SJSA1 (cell line): ENCODE measurements around the gene MROH2A. TPM values are rescaled to one million over a fixed set of nuclear protein-coding genes. Genes with fewer than 3 reads are reported as not detected.
"Not testable (repeated sequence)": the region's sequence is repeated elsewhere in the genome, so short reads cannot be mapped to it uniquely, and the experiment has no call there.

Experiments
- DNase-seq, 2 experiments: peaks; one replicate each; pipeline ENCODE4 v3.0.0-alpha.2; 2015 to 2020; ENCODE audit warnings: low spot score in 2 of 2, low read depth in 1 of 2
- H3K27ac ChIP-seq: fragments of 250-450 bp; sonication (Bioruptor Pico); 2 replicates; pipeline ENCODE4 v1.5.1; 2020; ENCODE audit warnings: mild to moderate bottlenecking, moderate library complexity
- H3K27me3 ChIP-seq: fragments of 250-450 bp; sonication (Bioruptor Pico); replicated peaks from 2 replicates; pipeline ENCODE4 v1.5.1; 2020; ENCODE audit warnings: mild to moderate bottlenecking, moderate library complexity
- H3K36me3 ChIP-seq: fragments of 250-450 bp; sonication (Bioruptor Pico); 2 replicates; pipeline ENCODE4 v1.5.1; 2020; ENCODE audit warnings: mild to moderate bottlenecking
- H3K4me1 ChIP-seq: fragments of 250-450 bp; sonication (Bioruptor Pico); replicated peaks from 2 replicates; pipeline ENCODE4 v1.6.1; 2021; ENCODE audit warnings: mild to moderate bottlenecking
- H3K4me3 ChIP-seq: fragments of 250-450 bp; sonication (Bioruptor Pico); 2 replicates; pipeline ENCODE4 v1.5.1; 2020; ENCODE audit warnings: mild to moderate bottlenecking
- H3K9me3 ChIP-seq: fragments of 250-450 bp; sonication (Bioruptor Pico); replicated peaks from 2 replicates; pipeline ENCODE4 v1.5.1; 2020; ENCODE audit warnings: mild to moderate bottlenecking
- total RNA-seq: library from RNA; depleted of rRNA; stranded (reverse); fragments of >200 nt; shearing (Covaris generic); gene quantifications from 2 replicates; pipeline ENCODE4 v1.2.3, GENCODE V29; 2014; rRNA removed

The MROH2A gene
- total RNA-seq, 1 experiment from 2014 or later: not detected

GRCh38 chr2:233862261-233862768, 84.2 kb downstream of the MROH2A start:
- peaks cover 24% of the 10 kb centered on the region for H3K36me3 ChIP-seq
- DNase-seq: no peak
- H3K4me1 ChIP-seq: no peaks in the 10 kb centered on the region; the same call in 1 of the 2 replicates

GRCh38 chr2:233865838-233866237, 87.7 kb downstream of the MROH2A start:
- Histone ChIP-seq H3K4me3 (no peak overlapping the region), H3K9me3 (peaks cover 2% of the 10 kb centered on the region; the same call in 1 of the 2 replicates), H3K36me3 (peaks cover 24% of the 10 kb centered on the region), H3K27me3 (no peaks in the 10 kb centered on the region), H3K4me1 (peaks cover 4% of the 10 kb centered on the region; the same call in 1 of the 2 replicates), H3K27ac (no peak overlapping the region)
- DNase-seq: no peak

More at GRCh38 chr2:233862261-233862768, 84.2 kb downstream of the MROH2A start:
- Histone ChIP-seq H3K4me3 (no peak overlapping the region), H3K27ac (no peak overlapping the region), H3K9me3 (no peaks in the 10 kb centered on the region), H3K27me3 (no peaks in the 10 kb centered on the region)

GRCh38 chr2:233866479-233866878, 88.3 kb downstream of the MROH2A start:
- Histone ChIP-seq H3K36me3 (peaks cover 24% of the 10 kb centered on the region), H3K27ac (no peak overlapping the region), H3K27me3 (no peaks in the 10 kb centered on the region; the same call in 1 of the 2 replicates), H3K4me3 (no peak overlapping the region), H3K4me1 (peaks cover 4% of the 10 kb centered on the region; the same call in 1 of the 2 replicates), H3K9me3 (peaks cover 3% of the 10 kb centered on the region; the same call in 1 of the 2 replicates)
- DNase-seq: no peak

GRCh38 chr2:233867993-233868532, 89.9 kb downstream of the MROH2A start, which contains the start of gene MSL3B:
TSS of gene MSL3B (minus strand) at chr2:233868386.
- peak within 1 kb of the TSS; percentile 62 for H3K27ac ChIP-seq
- H3K4me3 ChIP-seq: peak within 1 kb of the TSS; percentile 54
- H3K36me3 ChIP-seq: peaks cover 24% of the 10 kb centered on the region
- H3K27me3 ChIP-seq: peaks cover 7% of the 10 kb centered on the region; the same call in 1 of the 2 replicates
- peaks cover 4% of the 10 kb centered on the region; the same call in 1 of the 2 replicates for H3K4me1 ChIP-seq
- peak; percentile 60 to 80 for DNase-seq
- H3K9me3 ChIP-seq: peaks cover 3% of the 10 kb centered on the region; the same call in 1 of the 2 replicates

- H3K9me3 ChIP-seq: peaks cover 3% of the 10 kb centered on the region; the same call in 1 of the 2 replicates
- H3K27me3 ChIP-seq: peaks cover 19% of the 10 kb centered on the region; the same call in 1 of the 2 replicates
- DNase-seq: no peak
- peaks cover 7% of the 10 kb centered on the region for H3K36me3 ChIP-seq
- no peak overlapping the region for H3K4me3 ChIP-seq
- H3K4me1 ChIP-seq: peaks cover 4% of the 10 kb centered on the region; the same call in 1 of the 2 replicates
- no peak overlapping the region for H3K27ac ChIP-seq
Measured at GRCh38 chr2:233871432-233871831, 93.3 kb downstream of the MROH2A start.

- H3K27me3 ChIP-seq: peaks cover 19% of the 10 kb centered on the region; the same call in 1 of the 2 replicates
- not testable (repeated sequence) for H3K4me1 ChIP-seq, H3K27ac ChIP-seq
Measured at GRCh38 chr2:233872125-233872524, 94.0 kb downstream of the MROH2A start.

GRCh38 chr2:233882353-233882752, 104.2 kb downstream of the MROH2A start:
- H3K27me3 ChIP-seq: peaks cover 3% of the 10 kb centered on the region
- no peak for DNase-seq
- H3K9me3 ChIP-seq: peaks cover 4% of the 10 kb centered on the region; the same call in 1 of the 2 replicates
- H3K27ac ChIP-seq: no peak overlapping the region
- no peaks in the 10 kb centered on the region for H3K36me3 ChIP-seq
- H3K4me3 ChIP-seq: no peak overlapping the region
- H3K4me1 ChIP-seq: no peaks in the 10 kb centered on the region

More at GRCh38 chr2:233872125-233872524, 94.0 kb downstream of the MROH2A start:
- DNase-seq, H3K4me3 ChIP-seq, H3K36me3 ChIP-seq, H3K9me3 ChIP-seq: not testable (repeated sequence)

Other genes starting within 250 kb of the MROH2A start
- gene USP40, start 211.5 kb upstream of the MROH2A start, total RNA-seq: 25.4 and 38.0 TPM in 2 replicates
- gene UGT1A8, start 160.7 kb upstream of the MROH2A start, total RNA-seq: not detected in 2 replicates
- not detected in 2 replicates for gene UGT1A10, start 141.9 kb upstream of the MROH2A start, total RNA-seq
- gene UGT1A9, start 106.4 kb upstream of the MROH2A start, total RNA-seq: not detected in 2 replicates
- gene UGT1A7, start 96.4 kb upstream of the MROH2A start, total RNA-seq: not detected in 2 replicates
- gene UGT1A6, start 85.4 kb upstream of the MROH2A start, total RNA-seq: not detected in 2 replicates
- not detected in 2 replicates for gene UGT1A5, start 65.4 kb upstream of the MROH2A start, total RNA-seq
- not detected in 2 replicates for gene UGT1A4, start 59.6 kb upstream of the MROH2A start, total RNA-seq
- gene UGT1A3, start 49.3 kb upstream of the MROH2A start, total RNA-seq: not detected in 2 replicates
- gene UGT1A1, start 18.1 kb upstream of the MROH2A start, total RNA-seq: not detected in 2 replicates
- gene HJURP, start 76.2 kb downstream of the MROH2A start, total RNA-seq: 73.2 and 81.4 TPM in 2 replicates
- gene TRPM8, start 139.0 kb downstream of the MROH2A start, total RNA-seq: 0.03 TPM in 1 of 2 replicates, not detected in the other